B cell (primary cell): ENCODE results near the gene AMPH. TPM values are rescaled to one million over a fixed set of nuclear protein-coding genes. Genes with fewer than 3 reads are reported as not detected.
A peak's percentile ranks its signal among the peaks of the same experiment; 100 is the strongest.

Source experiments
- ATAC-seq: fragments of 200-7000 bp; cut with Tn5 transposase; one replicate; pipeline ENCODE4 v1.10.0; 2021; ENCODE audit warnings: low read depth, mild to moderate bottlenecking, moderate number of reproducible peaks, moderate library complexity
- CTCF ChIA-PET: fragments of 350-600 bp; sonication (Branson Sonifier 250); formaldehyde crosslinking; loops from one replicate; lab custom pipeline; 2021; ENCODE audit warnings: antibody characterized with exemption, inconsistent platforms; lab: Charles Lee
- POLR2A ChIA-PET: fragments of 350-600 bp; sonication (Branson Sonifier 250); formaldehyde crosslinking; loops from one replicate; lab custom pipeline; 2021; ENCODE audit warnings: antibody characterized with exemption; lab: Charles Lee
- DNase-seq: peaks from one replicate; pipeline ENCODE4 v3.0.0; 2013
- H2AFZ ChIP-seq: 2 replicates; pipeline ENCODE4 v1.6.1; 2012; ENCODE audit warnings: mild to moderate bottlenecking, low read depth, low read length; ENCODE audit not compliant: insufficient read depth, poor library complexity, severe bottlenecking
- H3K27ac ChIP-seq, 2 donors: 1 replicate in 1 of 2; 2 replicates in 1 of 2; pipeline ENCODE4 v1.5.1; 2012 to 2013; ENCODE audit warnings: low read length in 2 of 2, mild to moderate bottlenecking in 2 of 2, moderate library complexity in 1 of 2
- H3K27me3 ChIP-seq, 4 experiments: fragments of 200-600 bp in 1 of 4; sonication (generic) in 1 of 4; replicated peaks in 1 of 4; 1 replicate in 2 of 4; 2 replicates in 2 of 4; pipeline versions ENCODE4 v1.6.1 to v1.7.0; 2013 to 2016; ENCODE audit warnings: low read length in 3 of 4, mild to moderate bottlenecking in 2 of 4, mixed read lengths in 1 of 4, moderate library complexity in 1 of 4; ENCODE audit not compliant: insufficient read depth in 4 of 4, control insufficient read depth in 3 of 4; ENCODE audit errors: control extremely low read depth in 1 of 4
- H3K36me3 ChIP-seq, 2 experiments: replicated peaks in 1 of 2; 1 replicate in 1 of 2; 2 replicates in 1 of 2; pipeline versions ENCODE4 v1.6.1 to v1.7.1; 2013; ENCODE audit warnings: low read length in 1 of 2; ENCODE audit not compliant: insufficient read depth in 2 of 2, control insufficient read depth in 1 of 2; ENCODE audit errors: control extremely low read depth in 1 of 2, extremely low read depth in 1 of 2
- H3K4me1 ChIP-seq, 2 donors: fragments of 200-600 bp in 1 of 2; sonication (generic) in 1 of 2; 1 replicate in 1 of 2; 2 replicates in 1 of 2; pipeline versions ENCODE4 v1.5.1 to v1.6.1; 2013 to 2017; ENCODE audit warnings: low read length in 2 of 2; ENCODE audit not compliant: control insufficient read depth in 2 of 2, insufficient read depth in 2 of 2
- H3K4me2 ChIP-seq: replicated peaks from 2 replicates; pipeline ENCODE3; 2012; ENCODE audit warnings: mild to moderate bottlenecking, low read depth, low read length; ENCODE audit not compliant: poor library complexity, severe bottlenecking
- H3K4me3 ChIP-seq, 5 experiments: fragments of 200-600 bp in 1 of 5; sonication (generic) in 1 of 5; 1 replicate in 3 of 5; 2 replicates in 2 of 5; pipeline versions ENCODE4 v1.5.1 to v1.7.0; 2011 to 2016; ENCODE audit warnings: low read length in 4 of 5, mild to moderate bottlenecking in 4 of 5, low read depth in 2 of 5, control low read depth in 1 of 5, moderate library complexity in 1 of 5; ENCODE audit not compliant: insufficient read depth in 1 of 5; ENCODE audit errors: control extremely low read depth in 1 of 5, extremely low read depth in 1 of 5
- H3K79me2 ChIP-seq: fragments of 200-600 bp; sonication (generic); one replicate; pipeline ENCODE4 v1.6.0; 2016; ENCODE audit warnings: low read length; ENCODE audit not compliant: control insufficient read depth, insufficient read depth
- H3K9ac ChIP-seq: fragments of 200-600 bp; sonication (generic); 2 replicates; pipeline ENCODE4 v1.6.1; 2017; ENCODE audit warnings: mild to moderate bottlenecking, low read length, moderate library complexity
- H3K9me3 ChIP-seq, 3 donors: one replicate each; pipeline versions ENCODE4 v1.6.1 to v1.7.1; 2013; ENCODE audit warnings: low read length in 2 of 3; ENCODE audit not compliant: control insufficient read depth in 2 of 3, insufficient read depth in 1 of 3; ENCODE audit errors: control extremely low read depth in 1 of 3
- H4K20me1 ChIP-seq: 2 replicates; pipeline ENCODE4 v1.6.0; 2012; ENCODE audit warnings: mild to moderate bottlenecking, low read length; ENCODE audit not compliant: insufficient read depth, control insufficient read depth, poor library complexity, severe bottlenecking
- H3K27ac Mint-ChIP-seq: one replicate; pipeline ENCODE4 v1.8.0; 2021; ENCODE audit warnings: mixed read lengths
- H3K27me3 Mint-ChIP-seq: one replicate; pipeline ENCODE4 v1.8.0; 2021; ENCODE audit warnings: mixed read lengths
- H3K4me1 Mint-ChIP-seq: one replicate; pipeline ENCODE4 v1.8.0; 2021; ENCODE audit warnings: mixed read lengths
- H3K4me3 Mint-ChIP-seq: one replicate; pipeline ENCODE4 v1.8.0; 2021; ENCODE audit warnings: mixed read lengths
- H3K9me3 Mint-ChIP-seq: one replicate; pipeline ENCODE4 v1.8.0; 2022; ENCODE audit warnings: mixed read lengths; ENCODE audit not compliant: insufficient read depth
- CTCF ChIP-seq: fragments of 200-600 bp; IDR thresholded peaks from one replicate; pipeline ENCODE4 v1.8.0; 2022; ENCODE audit warnings: antibody characterized with exemption, mild to moderate bottlenecking
- EZH2 ChIP-seq: IDR thresholded peaks from 2 replicates; pipeline ENCODE4 v1.6.1; 2012; ENCODE audit warnings: borderline replicate concordance, low read depth, mild to moderate bottlenecking, moderate library complexity, low read length; ENCODE audit not compliant: insufficient read depth, poor library complexity, severe bottlenecking
- WGBS: methylation state at CpG from one replicate; pipeline ENCODE4 v1.1.5; 2013; ENCODE audit warnings: missing lambda C conversion rate; ENCODE audit not compliant: insufficient coverage; 5-methylcytosine and 5-hydroxymethylcytosine counted together
- intact Hi-C: fragments of 100-400 bp; cut with micrococcal nuclease; formaldehyde crosslinking; loops from one replicate; pipeline ENCODE4 v1.10.0; 2022
- polyA plus RNA-seq: library from polyadenylated mRNA; depleted of rRNA; stranded (reverse); fragments of >200 nt; gene quantifications from 2 replicates; pipeline ENCODE4 v1.2.3, GENCODE V29; 2012
- total RNA-seq, 2 donors: library from RNA; stranded (reverse); fragments of 120-200 nt in 1 of 2; gene quantifications; 1 replicate in 1 of 2; 2 replicates in 1 of 2; pipeline versions ENCODE4 v1.2.3 to v1.2.4, GENCODE V29; 2013 to 2022

Gene AMPH
- total and polyA plus RNA-seq, 2 donors (not counting 1 experiment from before 2014, with no cell fraction given): not detected

- Histone ChIP-seq H3K79me2 (no peaks in the 10 kb centered on the region), H3K36me3 (no peaks in the 10 kb centered on the region), H3K9me3 (peaks cover 4 to 22% (median 11%) of the 10 kb centered on the region in 3 donors), H3K27me3 (no peaks in the 10 kb centered on the region), H4K20me1 (no peaks in the 10 kb centered on the region), H2AFZ (no peak overlapping the region), H3K27ac (no peak overlapping the region), H3K9ac (no peak overlapping the region), H3K4me3 (no peak overlapping the region), H3K4me1 (peaks cover 40 to 54% of the 10 kb centered on the region in 2 donors), H3K4me2 (peak overlapping the region; percentile 31)
- POLR2A ChIA-PET: no interaction called here
- CTCF ChIA-PET: no interaction called here
- Mint-ChIP-seq H3K9me3 (peaks cover 13% of the 10 kb centered on the region), H3K27ac (no peak overlapping the region), H3K27me3 (peaks cover 4% of the 10 kb centered on the region), H3K4me3 (no peak overlapping the region), H3K4me1 (peaks cover 62% of the 10 kb centered on the region)
- 100% methylated on average over 1 of the region's 1 CpG for WGBS
- TF ChIP-seq EZH2 (no peak), CTCF (no peak)
- ATAC-seq (no peak), DNase-seq (no peak)
- intact Hi-C loops: no loop called here
These were observed 203.1 kb downstream of the AMPH start for GRCh38 chr7:38428041-38428440.

- Histone ChIP-seq H3K4me2 (peak overlapping the region; percentile 31), H3K4me3 (no peak overlapping the region), H2AFZ (no peak overlapping the region), H3K4me1 (peaks cover 40 to 54% of the 10 kb centered on the region in 2 donors), H3K27ac (no peak overlapping the region), H3K9me3 (peaks cover 4 to 24% (median 14%) of the 10 kb centered on the region in 3 donors), H4K20me1 (no peaks in the 10 kb centered on the region), H3K79me2 (no peaks in the 10 kb centered on the region), H3K27me3 (no peaks in the 10 kb centered on the region), H3K9ac (no peak overlapping the region), H3K36me3 (no peaks in the 10 kb centered on the region)
- no peak for ATAC-seq
- intact Hi-C loops: no loop called here
- POLR2A ChIA-PET: no interaction called here
- TF ChIP-seq EZH2 (no peak), CTCF (no peak)
- Mint-ChIP-seq H3K4me3 (peak overlapping the region; percentile 33), H3K9me3 (peaks cover 13% of the 10 kb centered on the region), H3K4me1 (peaks cover 62% of the 10 kb centered on the region), H3K27ac (peak overlapping the region; percentile 54), H3K27me3 (peaks cover 4% of the 10 kb centered on the region)
- CTCF ChIA-PET: no interaction called here
- no peak for DNase-seq
- 89% methylated on average over 1 of the region's 4 CpGs for WGBS
These were observed 203.8 kb downstream of the AMPH start for GRCh38 chr7:38427279-38427955.
